Activated CD4-positive, alpha-beta T cell treated with anti-CD3 and anti-CD28 coated beads, Interleukin-2, amount 50 U/mL, for 16 hours (primary cell): ENCODE measurements around the gene MCF2L2.

ENCODE experiments used
- DNase-seq: peaks from one replicate; pipeline ENCODE4 v3.0.0-alpha.2; 2020

The MCF2L2 gene

GRCh38 chr3:183318877-183319276, 109.5 kb downstream of the MCF2L2 start:
- no peak for DNase-seq

GRCh38 chr3:183317886-183318865, 110.2 kb downstream of the MCF2L2 start:
- DNase-seq = no peak

GRCh38 chr3:183317271-183317670, 111.1 kb downstream of the MCF2L2 start:
- DNase-seq = no peak

- no peak for DNase-seq
Measured at GRCh38 chr3:183315739-183316138, 112.7 kb downstream of the MCF2L2 start.

- DNase-seq = no peak
Measured at GRCh38 chr3:183313764-183314163, 114.7 kb downstream of the MCF2L2 start.

- no peak for DNase-seq
Measured at GRCh38 chr3:183313351-183313750, 115.1 kb downstream of the MCF2L2 start.

- DNase-seq = no peak
Measured at GRCh38 chr3:183312433-183312832, 116.0 kb downstream of the MCF2L2 start.

- DNase-seq = no peak
Measured at GRCh38 chr3:183310936-183311335, 117.5 kb downstream of the MCF2L2 start.

GRCh38 chr3:183309276-183309675, 119.1 kb downstream of the MCF2L2 start:
- DNase-seq = no peak

- no peak for DNase-seq
Measured at GRCh38 chr3:183308751-183309150, 119.7 kb downstream of the MCF2L2 start.

GRCh38 chr3:183307749-183308148, 120.7 kb downstream of the MCF2L2 start:
- no peak for DNase-seq

GRCh38 chr3:183306798-183307671, 121.4 kb downstream of the MCF2L2 start:
- peak; percentile 61 for DNase-seq

GRCh38 chr3:183303690-183304089, 124.7 kb downstream of the MCF2L2 start:
- no peak for DNase-seq

- peak; percentile 24 for DNase-seq
Measured at GRCh38 chr3:183301937-183302580, 126.4 kb downstream of the MCF2L2 start.

- DNase-seq = no peak
Measured at GRCh38 chr3:183300996-183301562, 127.3 kb downstream of the MCF2L2 start.

GRCh38 chr3:183299976-183300375, 128.4 kb downstream of the MCF2L2 start:
- no peak for DNase-seq

GRCh38 chr3:183298701-183299153, 129.7 kb downstream of the MCF2L2 start:
- no peak for DNase-seq

GRCh38 chr3:183296944-183297343, 131.5 kb downstream of the MCF2L2 start:
- no peak for DNase-seq

- no peak for DNase-seq
Measured at GRCh38 chr3:183295211-183295610, 133.2 kb downstream of the MCF2L2 start.

GRCh38 chr3:183293966-183294365, 134.5 kb downstream of the MCF2L2 start:
- DNase-seq = no peak

GRCh38 chr3:183291497-183292031, 136.9 kb downstream of the MCF2L2 start:
- no peak for DNase-seq

- DNase-seq = no peak
Measured at GRCh38 chr3:183290216-183290615, 138.2 kb downstream of the MCF2L2 start.
